ENCODE data around the gene KCNK1.

Gene KCNK1

DNA sequence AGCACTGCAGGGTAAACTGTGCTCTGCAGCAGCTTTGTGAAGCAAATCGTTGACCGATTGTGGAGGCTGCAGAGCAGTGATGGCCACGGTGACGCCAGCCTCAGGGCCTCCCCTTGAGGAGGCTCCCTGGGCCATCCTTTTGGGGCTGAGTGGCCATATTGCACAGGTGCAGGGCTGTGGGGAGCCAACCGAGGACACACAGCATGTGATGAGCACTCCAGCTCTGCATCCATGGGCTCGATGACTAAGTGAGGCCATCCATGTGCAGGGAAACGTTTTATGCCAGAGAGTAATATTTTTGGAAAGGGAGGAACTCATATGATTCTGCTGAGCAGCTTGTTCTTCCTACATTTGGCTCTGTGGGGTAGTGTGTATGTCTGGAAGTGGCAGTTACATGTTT is 24.6 kb downstream of the KCNK1 start:
- DNase-seq (ENCODE audit: low spot score): no peak

DNA sequence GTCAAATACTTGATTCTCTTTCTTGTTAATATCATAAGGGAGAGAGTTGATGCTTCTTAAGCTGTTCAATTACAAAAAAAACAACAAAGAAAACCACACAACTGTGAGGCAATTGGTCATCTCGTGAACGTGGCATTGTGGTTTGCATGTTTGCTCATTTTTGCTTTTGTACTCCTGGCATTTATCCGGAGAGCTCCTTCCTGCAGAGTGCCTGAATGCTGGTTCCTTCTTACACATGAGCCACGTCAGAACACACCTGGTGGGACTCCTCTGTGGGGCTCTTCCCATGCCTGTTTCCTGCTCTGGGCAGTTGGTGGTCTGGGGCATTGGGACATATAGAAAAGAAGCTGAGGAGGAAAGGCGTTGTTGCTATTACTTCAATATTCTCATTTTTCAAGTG is 25.7 kb downstream of the KCNK1 start:
- peak; percentile 36 for DNase-seq (ENCODE audit: low spot score)

DNA sequence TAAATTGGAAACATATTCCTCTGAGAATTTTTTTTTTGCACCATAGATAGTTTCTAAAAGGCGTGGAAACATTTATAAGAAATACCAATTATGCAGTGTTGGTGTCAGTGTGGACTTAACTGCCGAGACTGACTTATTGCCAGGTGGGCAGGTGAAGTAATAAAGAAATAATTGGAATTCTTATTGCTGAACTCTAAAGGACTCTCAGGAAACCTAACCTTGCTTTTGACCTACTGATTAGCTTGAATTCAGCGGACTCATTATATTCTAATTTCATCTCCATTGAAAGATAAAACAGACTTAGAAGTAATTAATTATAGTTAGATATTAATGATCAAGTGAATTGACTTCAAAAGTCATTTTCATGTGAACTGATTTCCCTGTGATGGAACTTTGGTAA is 26.3 kb downstream of the KCNK1 start:
- DNase-seq (ENCODE audit: low spot score): no peak

DNA sequence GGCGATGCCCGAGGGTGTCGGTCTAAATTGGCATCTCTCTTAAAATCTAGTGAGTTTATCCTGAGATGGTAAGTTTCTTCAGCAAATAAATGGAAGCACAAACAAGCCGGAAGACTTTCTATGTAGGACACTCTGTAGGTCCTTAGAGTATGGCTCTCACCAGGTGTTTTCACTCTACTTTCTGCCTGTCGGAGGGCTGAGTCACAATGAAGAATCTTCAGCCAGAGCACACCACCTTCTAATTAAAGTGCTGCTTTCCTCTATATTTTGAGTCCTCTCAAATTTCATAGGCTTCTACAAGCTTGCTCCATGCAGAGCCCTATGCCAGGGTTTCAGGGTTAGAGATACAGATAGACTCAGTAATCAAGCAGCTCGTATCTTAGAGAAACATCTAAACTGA is 27.1 kb downstream of the KCNK1 start:
- no peak for DNase-seq (ENCODE audit: low spot score)

DNA sequence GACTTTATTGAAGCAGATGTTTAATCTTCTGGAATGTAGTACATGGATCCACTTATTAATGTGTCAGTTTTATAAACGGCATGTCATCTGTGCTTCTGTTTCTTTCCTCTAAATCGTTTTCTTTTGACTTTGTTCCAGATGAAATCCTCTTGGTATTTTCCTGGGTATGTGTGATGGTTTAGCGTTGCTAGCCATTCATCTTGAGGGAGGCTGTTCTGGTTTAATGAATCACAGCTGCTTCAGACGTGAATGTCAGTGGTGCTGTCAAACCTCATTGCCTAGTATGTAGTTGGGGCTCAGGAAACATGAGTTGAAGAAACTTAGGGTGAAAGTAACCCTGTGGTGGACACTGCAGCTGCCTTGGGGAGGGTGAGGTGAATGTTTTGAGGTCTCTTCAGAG is 33.2 kb downstream of the KCNK1 start:
- peak; percentile 59 for DNase-seq (ENCODE audit: low spot score)

DNA sequence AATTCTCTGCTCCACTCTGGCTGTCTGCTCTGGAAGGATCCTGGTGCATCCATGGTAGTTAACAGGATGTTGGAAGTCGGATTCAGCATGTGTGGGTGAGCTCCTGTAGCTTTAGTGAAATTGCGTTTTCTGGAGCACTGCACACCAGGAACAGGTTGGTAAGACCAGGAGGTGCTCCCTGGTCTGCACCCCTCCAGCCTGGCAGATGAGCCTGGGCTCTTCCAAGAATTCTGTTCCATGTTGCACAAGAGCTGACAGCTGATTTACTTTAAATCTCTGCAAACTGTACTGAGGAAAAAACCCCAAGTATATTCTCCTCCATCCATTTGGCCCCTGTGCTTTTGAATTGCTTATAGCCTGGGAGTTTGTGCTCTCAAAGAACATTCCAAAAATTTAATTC is 33.7 kb downstream of the KCNK1 start:
- no peak for DNase-seq (ENCODE audit: low spot score)

DNA sequence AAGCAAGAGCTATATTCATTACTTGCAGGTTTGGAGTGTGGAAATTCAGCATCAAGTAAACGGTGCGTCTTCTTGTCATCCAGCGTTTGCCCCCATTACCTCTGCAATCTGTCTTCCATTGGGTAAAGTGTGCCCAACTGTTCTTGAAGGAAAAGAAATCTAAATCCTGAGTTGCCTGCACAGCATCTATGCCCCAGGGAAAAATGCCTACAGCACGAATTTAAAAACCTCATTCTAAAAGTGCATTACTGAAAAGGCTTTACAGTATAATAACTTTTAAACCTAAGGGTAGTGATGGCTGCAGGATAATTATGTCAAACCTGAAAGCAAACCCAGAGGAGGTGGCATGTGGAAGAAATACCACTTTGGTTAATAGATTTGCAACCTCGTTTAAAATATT is 37.2 kb downstream of the KCNK1 start:
- no peak for DNase-seq (ENCODE audit: low spot score)

DNA sequence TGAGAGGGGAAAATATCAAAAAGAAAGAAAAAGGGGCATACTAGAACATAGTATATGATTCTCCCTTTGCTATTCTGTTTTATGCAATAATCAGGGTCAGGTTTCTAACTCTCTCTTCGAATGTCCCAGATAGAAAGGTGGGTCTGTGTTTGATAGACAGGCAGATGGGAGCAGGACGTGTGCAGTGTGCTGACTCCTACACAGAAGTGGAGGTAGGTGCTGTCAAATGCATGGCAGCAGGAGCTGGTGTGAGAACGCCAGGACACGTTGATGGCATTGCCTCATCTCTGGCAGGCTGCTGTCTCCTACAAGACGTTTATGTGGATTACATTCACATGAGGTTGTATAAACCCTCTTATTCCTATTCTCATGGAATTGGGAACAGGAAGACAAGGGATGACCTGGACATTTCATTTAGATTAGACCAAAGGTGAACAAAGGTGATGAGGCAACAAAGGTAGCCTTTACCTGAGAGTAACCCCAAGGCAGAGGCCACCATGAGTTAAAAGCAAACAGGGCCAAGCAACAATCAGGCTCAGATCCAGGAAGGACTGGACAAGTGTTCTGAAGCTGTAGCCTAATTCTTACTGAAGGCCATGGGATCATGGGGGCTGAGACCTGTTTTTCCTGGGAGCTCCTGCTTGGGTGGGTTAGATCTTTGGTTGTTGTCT is 37.8 kb downstream of the KCNK1 start:
- no peak for DNase-seq (ENCODE audit: low spot score)

DNA sequence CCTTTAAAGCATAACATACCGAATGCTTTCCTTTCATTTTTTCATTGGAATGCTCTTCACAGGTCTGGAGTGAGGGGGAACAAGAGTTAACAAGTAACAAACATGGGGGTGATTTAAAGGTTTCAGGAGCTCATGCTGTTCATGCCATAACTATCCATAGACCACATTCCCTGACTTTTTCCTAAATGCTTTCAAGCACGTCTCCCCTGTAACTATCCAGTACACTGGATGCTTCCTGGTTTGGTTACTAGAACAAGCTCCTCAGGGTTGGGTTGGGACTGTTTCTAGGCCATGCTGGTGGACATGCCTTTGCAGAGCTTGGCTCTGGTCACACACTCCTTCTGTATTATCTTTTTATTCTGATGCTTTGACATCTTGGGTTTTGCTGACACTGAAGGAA is 38.6 kb downstream of the KCNK1 start:
- peak; percentile 58 for DNase-seq (ENCODE audit: low spot score)

DNA sequence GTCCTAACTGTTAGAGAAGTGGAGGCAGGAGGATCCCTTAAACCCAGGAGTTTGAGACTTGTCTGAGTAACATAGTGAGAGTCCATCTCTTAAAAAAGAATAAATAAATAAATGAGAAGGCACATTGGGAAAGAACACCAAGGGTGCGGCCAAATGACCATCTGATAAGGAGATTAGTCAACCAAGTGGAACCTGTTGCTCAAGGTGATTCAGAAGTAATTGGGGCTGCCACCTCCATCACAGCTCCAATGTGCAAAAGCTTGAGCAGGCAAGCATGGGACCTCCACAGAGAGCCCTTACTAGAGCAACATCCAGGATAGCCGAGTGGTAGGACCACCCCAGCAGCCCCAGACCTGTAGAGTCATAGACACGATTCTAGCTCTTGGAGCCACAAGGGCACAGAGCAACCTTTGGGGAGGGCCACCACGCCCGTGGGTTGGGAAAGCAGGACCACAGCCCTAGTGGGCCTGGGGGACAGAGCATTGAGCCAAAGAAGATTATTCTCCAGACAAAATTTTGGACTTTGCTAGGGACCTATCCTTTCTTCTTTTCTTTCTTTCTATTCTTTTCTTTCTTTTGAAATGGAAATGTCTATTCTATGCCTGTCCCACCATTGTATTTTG is 40.9 kb downstream of the KCNK1 start:
- peak; percentile 9 for DNase-seq (ENCODE audit: low spot score)

DNA sequence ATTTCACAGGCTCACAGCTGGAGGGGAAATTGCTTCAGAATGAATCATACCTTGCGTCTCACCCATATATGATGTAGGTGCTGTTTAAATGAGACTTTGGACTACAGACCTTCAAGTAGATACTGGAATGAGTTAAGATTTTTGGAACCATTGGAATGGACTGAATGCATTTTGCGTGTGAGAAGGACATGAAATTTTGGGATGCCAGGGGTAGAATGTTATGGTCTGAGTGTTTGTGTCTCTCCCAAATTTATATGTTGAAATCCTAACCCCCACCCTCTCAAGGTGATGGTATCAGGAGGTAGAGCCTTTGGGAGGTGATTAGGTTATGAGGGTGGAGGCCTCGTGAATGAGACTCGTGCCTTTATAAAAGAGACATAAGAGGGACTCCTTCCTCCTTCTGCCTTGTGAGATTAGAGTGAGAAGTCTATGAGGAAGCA is 41.4 kb downstream of the KCNK1 start:
- peak; percentile 10 for DNase-seq (ENCODE audit: low spot score)

DNA sequence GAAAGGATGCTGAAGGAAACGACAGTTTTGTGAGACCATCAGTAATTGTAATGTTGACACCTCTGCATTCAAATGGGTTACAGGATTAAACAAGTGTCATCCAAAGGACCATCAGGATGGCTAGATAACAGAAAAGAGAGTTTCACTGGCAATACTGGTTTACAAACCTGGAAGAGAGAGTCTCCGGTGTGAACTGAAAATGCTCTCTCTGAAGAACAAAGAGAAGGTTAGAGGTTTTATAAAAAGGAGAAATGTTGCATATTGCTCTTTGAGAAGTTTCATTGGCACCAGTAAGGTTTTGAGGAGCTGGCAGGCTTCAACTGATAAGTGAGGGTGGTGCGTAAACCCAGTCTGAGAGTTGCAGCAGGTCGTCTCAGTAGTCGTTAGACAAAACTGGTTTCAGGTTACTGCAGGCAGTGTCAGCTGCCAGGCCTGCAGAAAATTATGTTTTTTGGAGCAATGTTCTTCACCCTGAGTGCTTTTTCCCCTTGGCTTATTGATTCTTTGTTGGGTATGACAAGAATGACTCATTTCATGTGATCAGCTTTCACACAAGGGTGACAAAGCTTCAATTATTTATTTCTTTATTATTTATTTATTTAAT is 42.2 kb downstream of the KCNK1 start:
- DNase-seq (ENCODE audit: low spot score): no peak

DNA sequence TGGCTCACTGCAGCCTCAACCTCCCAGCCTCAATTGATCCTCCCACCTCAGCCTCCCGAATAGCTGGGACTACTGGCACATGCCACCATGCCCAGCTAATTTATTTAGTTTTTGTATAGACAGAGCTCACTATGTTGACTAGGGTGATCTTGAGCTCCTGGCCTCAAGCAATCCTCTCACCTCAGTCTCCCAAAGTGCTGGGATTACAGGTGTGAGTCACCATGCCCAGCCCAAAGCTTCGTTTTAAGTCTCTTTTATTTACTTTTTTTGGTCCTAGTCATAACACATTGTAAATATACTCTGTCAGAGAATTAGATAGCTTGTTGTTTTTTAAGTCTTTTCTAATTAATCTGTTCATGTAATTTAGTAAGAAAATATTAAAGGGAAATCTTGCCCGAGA is 42.8 kb downstream of the KCNK1 start:
- no peak for DNase-seq (ENCODE audit: low spot score)

DNA sequence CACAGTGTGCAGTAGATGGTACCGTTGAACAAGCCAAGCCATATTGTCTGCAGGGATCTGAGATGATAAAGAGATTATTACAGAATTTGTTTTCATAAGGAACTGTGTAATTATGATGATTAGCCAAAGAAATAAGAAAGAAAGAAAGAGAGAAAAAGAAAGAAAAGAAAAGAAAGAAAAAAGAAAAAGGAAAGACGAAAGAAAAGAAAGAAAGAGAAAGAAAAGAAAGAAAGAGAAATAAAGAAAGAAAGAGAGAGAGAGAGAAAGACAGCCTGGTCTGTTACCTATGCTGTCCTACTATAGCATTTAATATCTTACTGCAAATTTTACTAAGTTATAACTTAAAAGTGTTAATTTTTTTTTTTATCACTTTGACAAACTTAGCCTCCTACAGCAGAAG is 43.6 kb downstream of the KCNK1 start:
- DNase-seq (ENCODE audit: low spot score): no peak

DNA sequence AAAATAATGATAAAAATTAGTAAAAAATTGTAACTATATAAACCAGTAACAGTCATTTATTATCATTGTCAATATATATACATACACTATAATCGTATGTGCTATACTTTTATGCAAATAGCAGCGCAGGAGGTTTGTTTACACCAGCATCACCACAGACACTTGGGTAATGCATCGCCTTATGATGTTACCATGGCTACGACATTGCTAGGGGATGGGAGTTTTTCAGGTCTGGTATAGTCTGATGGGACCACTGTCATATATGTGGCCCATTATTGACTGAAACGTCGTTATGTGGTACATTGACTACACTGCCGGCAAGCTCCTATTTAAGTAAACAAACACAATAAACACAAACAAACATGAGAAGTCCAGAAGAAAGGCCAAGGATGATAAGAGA is 45.6 kb downstream of the KCNK1 start:
- no peak for DNase-seq (ENCODE audit: low spot score)

DNA sequence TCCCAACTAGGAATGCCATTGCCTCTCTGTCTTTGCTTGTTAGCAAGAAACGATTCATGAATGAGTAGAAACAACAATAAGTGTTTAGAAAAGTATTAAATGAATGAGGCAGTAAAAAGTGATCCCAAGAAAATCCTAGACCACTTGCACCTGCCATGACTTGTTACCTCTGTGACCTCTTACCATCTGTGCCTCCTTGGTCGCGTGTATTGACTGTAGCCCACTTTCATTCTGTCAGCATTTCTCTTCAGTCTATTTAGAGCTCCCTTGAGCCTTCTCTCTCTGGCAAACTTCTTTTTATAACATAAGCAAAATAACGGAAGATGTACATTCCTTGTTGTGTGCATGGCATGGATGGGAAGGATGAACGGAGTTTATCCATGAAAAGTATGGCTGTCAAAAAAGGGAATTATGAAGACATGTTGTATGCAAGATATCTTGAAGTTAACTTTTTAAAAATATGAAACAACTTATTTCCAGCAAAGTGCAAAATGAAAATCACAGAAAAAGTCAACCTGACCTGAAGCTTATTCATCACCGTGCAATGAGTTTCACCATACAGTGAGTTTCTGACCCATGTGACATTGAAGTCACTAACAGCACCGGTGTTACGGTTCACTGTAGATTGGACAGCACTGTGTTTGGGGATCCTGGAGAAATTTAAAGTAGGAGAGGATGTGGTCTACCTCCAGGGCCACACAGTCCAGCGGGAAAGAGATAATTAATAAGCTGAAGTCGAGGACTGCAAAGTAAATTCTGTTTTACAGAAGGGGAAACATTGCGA is 47.7 kb downstream of the KCNK1 start:
- no peak for DNase-seq (ENCODE audit: low spot score)

DNA sequence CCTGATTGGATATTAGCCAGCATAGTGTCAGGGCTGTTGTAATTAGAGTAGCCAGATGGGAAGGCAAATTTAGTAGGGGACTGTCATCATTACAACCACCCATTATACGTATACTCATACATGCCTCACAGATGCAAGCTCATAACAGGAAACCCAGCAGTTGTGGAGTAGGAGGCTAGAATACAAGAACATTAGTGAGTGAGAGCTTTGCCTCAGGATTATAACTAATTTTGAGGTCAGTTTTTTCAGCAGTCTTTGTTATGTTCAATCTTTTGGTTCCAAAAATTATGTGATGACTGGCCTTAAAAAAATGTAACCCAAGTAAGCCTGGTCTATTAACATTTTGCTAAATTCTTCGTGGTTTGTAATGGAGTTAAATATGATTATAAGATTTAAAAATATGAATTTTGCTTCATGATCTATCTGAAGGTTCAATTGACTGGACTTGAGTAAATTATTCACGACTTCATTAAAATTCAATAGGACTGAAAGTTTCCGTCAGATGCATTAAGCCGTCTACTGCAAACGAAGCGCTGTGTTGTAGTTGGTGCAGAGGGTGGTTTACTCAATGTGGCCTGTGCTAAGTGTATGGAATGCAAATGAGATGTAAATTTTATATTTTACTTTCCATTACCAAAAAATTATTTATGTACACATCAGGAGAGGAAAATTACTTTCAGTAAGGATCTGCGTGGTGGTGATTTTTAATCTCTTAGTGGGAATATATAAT is 48.8 kb downstream of the KCNK1 start:
- DNase-seq (ENCODE audit: low spot score): no peak

DNA sequence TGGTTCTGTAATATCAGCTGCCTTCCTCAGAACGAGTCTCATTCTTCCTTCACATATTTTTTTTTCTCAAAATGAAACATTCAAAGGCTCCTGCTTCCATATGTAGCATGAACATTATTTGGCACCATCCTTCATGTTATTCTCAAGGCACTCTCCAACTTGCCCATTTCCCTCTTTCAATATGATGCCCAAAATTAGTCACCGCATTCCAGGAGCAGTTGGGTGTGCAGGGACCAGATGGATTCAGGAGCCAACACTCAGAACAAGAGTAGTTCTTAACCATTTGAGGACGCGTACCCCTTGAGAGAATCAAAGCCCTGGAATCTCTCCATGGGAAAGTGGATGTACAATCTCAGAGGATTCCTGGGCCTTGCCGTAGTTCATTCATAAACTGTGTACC is 50.3 kb downstream of the KCNK1 start:
- DNase-seq (ENCODE audit: low spot score): peak; percentile 62

DNA sequence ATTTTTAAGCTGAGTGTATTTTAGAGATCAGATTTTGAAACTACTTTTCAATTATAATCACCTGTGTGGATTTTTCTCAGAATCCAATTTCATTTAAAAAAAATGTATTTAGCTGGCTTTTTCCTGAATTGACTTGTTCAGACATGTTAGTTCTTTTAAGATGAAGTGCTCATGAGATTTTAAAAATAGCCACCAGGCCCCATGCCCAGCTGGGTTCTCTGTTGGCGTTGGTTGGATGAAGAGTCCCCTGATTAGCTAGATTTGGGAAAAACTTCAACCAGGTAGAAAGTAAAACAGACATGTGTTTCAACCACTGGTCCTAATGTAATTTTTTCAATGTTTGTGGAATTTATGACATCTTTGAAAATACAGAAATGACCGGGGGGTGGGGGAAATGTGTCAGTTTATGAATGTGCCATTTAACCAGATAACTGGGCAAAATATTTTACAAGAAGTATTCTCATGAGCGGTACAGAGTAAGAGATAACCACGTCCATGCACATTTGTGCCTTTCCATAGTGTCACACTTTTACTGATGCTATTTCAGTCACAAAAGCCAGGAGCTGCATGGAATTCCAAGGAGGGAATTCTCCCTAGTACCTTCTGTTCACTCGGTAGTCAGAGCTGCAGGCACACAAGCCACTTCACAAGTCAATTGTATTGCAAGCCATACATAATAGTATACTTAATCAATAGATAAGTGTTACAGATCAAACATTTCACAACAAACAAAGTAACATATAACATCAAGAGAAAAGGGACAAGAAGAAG is 51.1 kb downstream of the KCNK1 start:
- DNase-seq (ENCODE audit: low spot score): no peak

DNA sequence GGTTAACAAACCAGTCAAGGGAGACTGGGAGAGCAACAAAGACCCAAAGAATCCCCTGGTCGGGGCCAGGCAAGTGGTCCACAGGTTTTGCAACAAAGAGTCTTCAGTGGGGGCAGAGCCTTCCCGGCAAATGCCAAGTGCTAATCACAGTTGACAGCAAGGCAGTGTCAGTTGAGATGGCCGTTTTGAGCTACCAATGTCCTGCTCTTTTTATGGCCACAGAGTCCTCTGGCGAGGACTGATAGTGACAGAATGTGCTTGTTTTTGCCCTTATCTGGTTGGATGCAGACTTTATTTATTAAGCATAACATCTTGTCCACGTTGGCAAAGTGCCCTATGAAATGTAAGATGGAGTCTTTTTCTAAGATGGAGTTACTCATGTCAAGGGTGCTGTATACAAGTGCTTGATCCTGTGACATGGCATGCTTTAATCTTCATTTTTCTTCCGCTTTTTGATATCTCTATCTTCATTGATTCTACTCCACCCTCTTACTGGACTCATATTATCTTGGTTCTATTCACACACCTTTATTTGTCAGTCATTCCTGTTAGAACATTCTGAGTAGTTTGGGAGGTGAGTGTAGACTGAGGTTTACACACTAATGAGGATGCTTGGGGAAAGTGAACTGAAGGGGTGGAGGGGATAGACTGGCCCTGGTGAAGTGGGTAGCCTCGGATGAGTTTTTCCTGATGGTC is 51.8 kb downstream of the KCNK1 start:
- DNase-seq (ENCODE audit: low spot score): no peak

DNA sequence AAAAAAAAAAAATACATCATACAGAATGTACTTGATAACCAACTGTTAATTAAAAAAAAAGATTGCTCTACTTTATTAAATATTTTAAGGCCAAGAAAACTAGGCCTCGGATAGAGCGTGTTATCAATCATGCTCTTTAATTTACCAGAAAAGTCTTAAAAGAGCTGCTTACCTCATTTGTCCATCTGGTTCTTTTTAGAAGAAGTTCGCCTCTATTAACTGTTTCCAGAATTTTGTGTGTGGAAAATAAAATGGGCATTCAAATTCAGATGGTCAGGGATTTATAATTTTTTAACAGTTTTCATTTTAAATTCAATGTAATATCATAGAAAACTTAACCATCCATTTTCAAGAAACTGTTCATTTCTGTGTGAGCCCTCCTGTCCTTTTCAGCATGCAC is 53.8 kb downstream of the KCNK1 start:
- DNase-seq (ENCODE audit: low spot score): no peak
